Glutamatergic neuron (in vitro differentiated cells): ENCODE data around the gene DQX1. TPM values are rescaled to one million over a fixed set of nuclear protein-coding genes. Genes with fewer than 3 reads are reported as not detected.

Source experiments
- DNase-seq: peaks from one replicate; pipeline ENCODE4 v3.0.0; 2022
- H3K27ac Mint-ChIP-seq: one replicate; pipeline ENCODE4 v1.8.0; 2020; ENCODE audit warnings: mild to moderate bottlenecking, mixed read lengths, inconsistent platforms; ENCODE audit not compliant: unreplicated experiment
- H3K27me3 Mint-ChIP-seq: one replicate; pipeline ENCODE4 v1.8.0; 2020; ENCODE audit warnings: mild to moderate bottlenecking, moderate library complexity, mixed read lengths, inconsistent platforms; ENCODE audit not compliant: unreplicated experiment
- H3K36me3 Mint-ChIP-seq: one replicate; pipeline ENCODE4 v1.8.0; 2020; ENCODE audit warnings: mild to moderate bottlenecking, mixed read lengths, inconsistent platforms; ENCODE audit not compliant: unreplicated experiment
- H3K4me1 Mint-ChIP-seq: one replicate; pipeline ENCODE4 v1.8.0; 2020; ENCODE audit warnings: mild to moderate bottlenecking, low read depth, mixed read lengths, inconsistent platforms; ENCODE audit not compliant: unreplicated experiment
- H3K4me3 Mint-ChIP-seq: one replicate; pipeline ENCODE4 v1.8.0; 2020; ENCODE audit warnings: mild to moderate bottlenecking, mixed read lengths, inconsistent platforms; ENCODE audit not compliant: unreplicated experiment
- H3K9me3 Mint-ChIP-seq: one replicate; pipeline ENCODE4 v1.8.0; 2020; ENCODE audit warnings: mild to moderate bottlenecking, moderate library complexity, mixed read lengths, inconsistent platforms; ENCODE audit not compliant: unreplicated experiment
- CTCF ChIP-seq: fragments of 200-600 bp; sonication (generic); IDR thresholded peaks from one replicate; pipeline ENCODE4 v1.5.0; 2021; ENCODE audit not compliant: partially characterized antibody, unreplicated experiment
- long read RNA-seq: library from polyadenylated mRNA; unstranded; transcript quantifications from one replicate; pipeline ENCODE4 v2.0.0, GENCODE V29; 2020; ENCODE audit not compliant: unreplicated experiment
- total RNA-seq: library from RNA; stranded (reverse); fragmentation: NEBNext Ultra II Directional; extraction: Animal tissue kit (Norgen Biotek cat#: 25700); gene quantifications from one replicate; pipeline ENCODE4 v1.2.1, GENCODE V29; 2021; ENCODE audit not compliant: unreplicated experiment

Gene DQX1
- total RNA-seq = 0.91 TPM
- long read RNA-seq = 0 reads

- Mint-ChIP-seq H3K27ac (peak within 1 kb of the TSS; percentile 22), H3K4me3 (no peak within 1 kb of the TSS), H3K36me3 (peaks cover 9% of the 10 kb centered on the region), H3K27me3 (peaks cover 24% of the 10 kb centered on the region), H3K4me1 (peaks cover 3% of the 10 kb centered on the region), H3K9me3 (peaks cover 15% of the 10 kb centered on the region)
- no peak for TF ChIP-seq CTCF
- DNase-seq = no peak
Observed at GRCh38 chr2:74525717-74526648, at the start of gene DQX1. DQX1 (minus strand) TSS chr2:74526231; CDS start chr2:74525729, 502 bp downstream.

GRCh38 chr2:74575320-74575719 is 49.3 kb upstream of the DQX1 start:
- TF ChIP-seq CTCF = no peak
- H3K9me3 Mint-ChIP-seq = peaks cover 3% of the 10 kb centered on the region
- H3K27me3 Mint-ChIP-seq = no peaks in the 10 kb centered on the region
- no peaks in the 10 kb centered on the region for H3K36me3 Mint-ChIP-seq
- H3K4me1 Mint-ChIP-seq = peaks cover 13% of the 10 kb centered on the region
- no peak for DNase-seq
- no peak overlapping the region for H3K4me3 Mint-ChIP-seq
- H3K27ac Mint-ChIP-seq = no peak overlapping the region

GRCh38 chr2:74573747-74574562 is 47.9 kb upstream of the DQX1 start:
- TF ChIP-seq CTCF = no peak
- no peak for DNase-seq
- H3K27me3 Mint-ChIP-seq = peaks cover 2% of the 10 kb centered on the region
- H3K9me3 Mint-ChIP-seq = peaks cover 3% of the 10 kb centered on the region
- H3K27ac Mint-ChIP-seq = no peak overlapping the region
- peaks cover 13% of the 10 kb centered on the region for H3K4me1 Mint-ChIP-seq
- no peaks in the 10 kb centered on the region for H3K36me3 Mint-ChIP-seq
- H3K4me3 Mint-ChIP-seq = no peak overlapping the region

- no peak overlapping the region for H3K27ac Mint-ChIP-seq
- TF ChIP-seq CTCF = no peak
- H3K9me3 Mint-ChIP-seq = peaks cover 2% of the 10 kb centered on the region
- no peak overlapping the region for H3K4me3 Mint-ChIP-seq
- no peak for DNase-seq
- peaks cover 4% of the 10 kb centered on the region for H3K27me3 Mint-ChIP-seq
- peaks cover 13% of the 10 kb centered on the region for H3K4me1 Mint-ChIP-seq
- H3K36me3 Mint-ChIP-seq = no peaks in the 10 kb centered on the region
Observed at GRCh38 chr2:74572178-74572925, 46.3 kb upstream of the DQX1 start.
